ENCODE data around the gene IKZF2. TPM values are rescaled to one million over a fixed set of nuclear protein-coding genes. Genes with fewer than 3 reads are reported as not detected.

IKZF2 gene
- total RNA-seq, 1 donor from 2014 or later = 4.0 TPM

DNA sequence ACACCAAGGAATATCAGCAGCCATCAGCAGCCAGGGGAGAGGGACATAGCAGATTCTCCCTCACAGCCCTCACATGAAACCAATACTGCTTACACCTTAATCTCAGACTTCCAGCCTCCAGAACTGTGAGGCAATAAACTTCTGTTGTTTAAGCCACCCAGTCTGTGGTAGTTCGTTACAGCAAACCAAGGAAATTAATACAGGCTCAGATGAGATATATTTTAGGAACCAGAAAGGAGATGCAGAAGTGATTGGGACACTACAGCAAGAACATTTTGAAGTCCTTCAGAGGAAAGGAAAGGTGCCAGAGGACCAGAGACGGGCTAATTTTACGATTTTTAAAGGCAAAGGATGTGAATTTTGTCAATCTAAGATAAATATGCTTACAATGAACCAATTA, 60.6 kb downstream of the IKZF2 start:
- H3K27me3 Mint-ChIP-seq (ENCODE audit: unreplicated experiment) = no peaks in the 10 kb centered on the region
- H3K4me3 Mint-ChIP-seq (ENCODE audit: unreplicated experiment) = no peak overlapping the region
- no peaks in the 10 kb centered on the region for H3K36me3 Mint-ChIP-seq (ENCODE audit: low read depth, unreplicated experiment)
- H3K9me3 Mint-ChIP-seq (ENCODE audit: unreplicated experiment) = no peaks in the 10 kb centered on the region
- no peak for DNase-seq (ENCODE audit: low spot score)
- peaks cover 5% of the 10 kb centered on the region for H3K4me1 Mint-ChIP-seq (ENCODE audit: unreplicated experiment)
- TF ChIP-seq, protein P1, sequence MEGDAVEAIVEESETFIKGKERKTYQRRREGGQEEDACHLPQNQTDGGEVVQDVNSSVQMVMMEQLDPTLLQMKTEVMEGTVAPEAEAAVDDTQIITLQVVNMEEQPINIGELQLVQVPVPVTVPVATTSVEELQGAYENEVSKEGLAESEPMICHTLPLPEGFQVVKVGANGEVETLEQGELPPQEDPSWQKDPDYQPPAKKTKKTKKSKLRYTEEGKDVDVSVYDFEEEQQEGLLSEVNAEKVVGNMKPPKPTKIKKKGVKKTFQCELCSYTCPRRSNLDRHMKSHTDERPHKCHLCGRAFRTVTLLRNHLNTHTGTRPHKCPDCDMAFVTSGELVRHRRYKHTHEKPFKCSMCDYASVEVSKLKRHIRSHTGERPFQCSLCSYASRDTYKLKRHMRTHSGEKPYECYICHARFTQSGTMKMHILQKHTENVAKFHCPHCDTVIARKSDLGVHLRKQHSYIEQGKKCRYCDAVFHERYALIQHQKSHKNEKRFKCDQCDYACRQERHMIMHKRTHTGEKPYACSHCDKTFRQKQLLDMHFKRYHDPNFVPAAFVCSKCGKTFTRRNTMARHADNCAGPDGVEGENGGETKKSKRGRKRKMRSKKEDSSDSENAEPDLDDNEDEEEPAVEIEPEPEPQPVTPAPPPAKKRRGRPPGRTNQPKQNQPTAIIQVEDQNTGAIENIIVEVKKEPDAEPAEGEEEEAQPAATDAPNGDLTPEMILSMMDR (IDR thresholded peaks at IDR 0.05; ENCODE audit: unreplicated experiment) = no peak
- H3K27ac Mint-ChIP-seq (ENCODE audit: unreplicated experiment) = no peak overlapping the region

- no peaks in the 10 kb centered on the region for H3K36me3 Mint-ChIP-seq (ENCODE audit: low read depth, unreplicated experiment)
- no peak overlapping the region for H3K27ac Mint-ChIP-seq (ENCODE audit: unreplicated experiment)
- DNase-seq (ENCODE audit: low spot score) = no peak
- TF ChIP-seq, protein P1 (IDR thresholded peaks at IDR 0.05; ENCODE audit: unreplicated experiment) = no peak
- no peak overlapping the region for H3K4me3 Mint-ChIP-seq (ENCODE audit: unreplicated experiment)
- no peaks in the 10 kb centered on the region for H3K27me3 Mint-ChIP-seq (ENCODE audit: unreplicated experiment)
- H3K9me3 Mint-ChIP-seq (ENCODE audit: unreplicated experiment) = no peaks in the 10 kb centered on the region
- peaks cover 5% of the 10 kb centered on the region for H3K4me1 Mint-ChIP-seq (ENCODE audit: unreplicated experiment)
These were observed 62.0 kb downstream of the IKZF2 start for GRCh38 chr2:213089438-213089837.

- Mint-ChIP-seq H3K27ac (ENCODE audit: unreplicated experiment) (no peak overlapping the region), H3K4me1 (ENCODE audit: unreplicated experiment) (peaks cover 5% of the 10 kb centered on the region), H3K36me3 (ENCODE audit: low read depth, unreplicated experiment) (no peaks in the 10 kb centered on the region), H3K4me3 (ENCODE audit: unreplicated experiment) (no peak overlapping the region), H3K9me3 (ENCODE audit: unreplicated experiment) (no peaks in the 10 kb centered on the region), H3K27me3 (ENCODE audit: unreplicated experiment) (no peaks in the 10 kb centered on the region)
- no peak for DNase-seq (ENCODE audit: low spot score)
- TF ChIP-seq, protein P1 (IDR thresholded peaks at IDR 0.05; ENCODE audit: unreplicated experiment) = no peak
These were observed 64.4 kb downstream of the IKZF2 start for GRCh38 chr2:213087040-213087439.

DNA sequence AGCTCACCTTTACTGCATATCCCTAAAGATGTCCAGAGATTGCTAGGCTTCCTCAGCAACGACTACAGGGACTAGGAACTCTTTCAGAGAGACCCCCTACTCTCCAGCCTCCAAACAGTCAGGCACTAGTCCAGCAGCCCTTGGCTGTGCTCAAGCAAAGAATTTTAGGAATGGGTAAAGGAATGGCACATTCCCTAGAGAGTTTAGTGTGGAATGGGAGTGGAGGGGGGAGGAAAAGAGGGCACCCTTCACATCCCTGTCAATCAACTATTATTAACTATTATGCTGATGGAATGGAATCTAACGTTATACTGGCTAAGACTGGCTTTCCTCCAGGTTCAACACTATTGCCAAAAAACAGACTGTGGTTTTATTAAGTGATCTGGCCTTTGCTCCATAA, 64.8 kb downstream of the IKZF2 start:
- no peaks in the 10 kb centered on the region for H3K27me3 Mint-ChIP-seq (ENCODE audit: unreplicated experiment)
- no peak overlapping the region for H3K27ac Mint-ChIP-seq (ENCODE audit: unreplicated experiment)
- H3K9me3 Mint-ChIP-seq (ENCODE audit: unreplicated experiment) = no peaks in the 10 kb centered on the region
- peaks cover 5% of the 10 kb centered on the region for H3K4me1 Mint-ChIP-seq (ENCODE audit: unreplicated experiment)
- H3K4me3 Mint-ChIP-seq (ENCODE audit: unreplicated experiment) = no peak overlapping the region
- H3K36me3 Mint-ChIP-seq (ENCODE audit: low read depth, unreplicated experiment) = no peaks in the 10 kb centered on the region
- DNase-seq (ENCODE audit: low spot score) = no peak
- TF ChIP-seq, protein P1 (IDR thresholded peaks at IDR 0.05; ENCODE audit: unreplicated experiment) = no peak

- Mint-ChIP-seq H3K4me1 (ENCODE audit: unreplicated experiment) (peaks cover 5% of the 10 kb centered on the region), H3K36me3 (ENCODE audit: low read depth, unreplicated experiment) (no peaks in the 10 kb centered on the region), H3K9me3 (ENCODE audit: unreplicated experiment) (no peaks in the 10 kb centered on the region), H3K27me3 (ENCODE audit: unreplicated experiment) (peaks cover 2% of the 10 kb centered on the region), H3K27ac (ENCODE audit: unreplicated experiment) (no peak overlapping the region), H3K4me3 (ENCODE audit: unreplicated experiment) (no peak overlapping the region)
- DNase-seq (ENCODE audit: low spot score) = no peak
- TF ChIP-seq, protein P1 (IDR thresholded peaks at IDR 0.05; ENCODE audit: unreplicated experiment) = no peak
These were observed 65.4 kb downstream of the IKZF2 start for GRCh38 chr2:213086050-213086449.
